ENCODE measurements around the gene CDC40. TPM values are rescaled to one million over a fixed set of nuclear protein-coding genes. Genes with fewer than 3 reads are reported as not detected.
"Not testable (repeated sequence)": the region's sequence is repeated elsewhere in the genome, so short reads cannot be mapped to it uniquely, and the experiment has no call there.

CDC40 gene
- total RNA-seq, 1 donor from 2014 or later: 11.3 TPM

- TF ChIP-seq CTCF (conservative IDR thresholded peaks at IDR 0.05; ENCODE audit: low read depth, low read length): no peak
- DNase-seq (ENCODE audit: low read depth): no peak
- H3K4me3 ChIP-seq (ENCODE audit: low read depth, low read length): no peak overlapping the region
Measured at GRCh38 chr6:110226261-110226660, 46.0 kb downstream of the CDC40 start.

GRCh38 chr6:110232450-110232849 is 52.2 kb downstream of the CDC40 start:
- H3K4me3 ChIP-seq (ENCODE audit: low read depth, low read length): no peak overlapping the region
- no peak for DNase-seq (ENCODE audit: low read depth)
- no peak for TF ChIP-seq CTCF (conservative IDR thresholded peaks at IDR 0.05; ENCODE audit: low read depth, low read length)

DNA sequence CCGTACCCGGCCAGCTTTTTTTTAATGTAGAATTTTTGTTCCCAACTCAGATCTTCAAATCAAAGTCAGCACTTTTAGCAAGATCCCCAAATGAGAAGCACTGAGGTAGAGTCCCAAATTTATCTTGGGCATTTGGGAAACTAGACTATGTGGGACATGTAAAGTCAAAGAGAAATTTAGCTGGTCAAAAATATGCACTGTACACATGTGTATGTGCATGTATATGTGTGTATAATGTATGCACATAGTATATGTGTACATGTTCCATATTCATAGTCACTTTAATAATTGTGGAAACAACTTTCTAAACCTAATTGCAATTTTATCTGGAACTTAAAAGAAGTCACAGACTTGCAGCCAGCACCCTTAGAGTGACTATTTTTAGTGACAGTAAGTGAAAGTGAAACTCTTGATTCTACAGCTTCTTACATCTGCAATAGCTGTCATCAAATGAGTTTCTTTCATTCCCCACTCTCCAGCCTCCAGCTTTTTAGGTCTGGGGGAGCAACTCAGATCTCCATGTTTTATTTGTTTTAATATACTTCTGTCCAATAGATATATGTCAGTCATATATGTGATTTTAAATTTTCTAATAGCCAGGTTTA is 53.6 kb downstream of the CDC40 start:
- no peak for TF ChIP-seq CTCF (conservative IDR thresholded peaks at IDR 0.05; ENCODE audit: low read depth, low read length)
- no peak overlapping the region for H3K4me3 ChIP-seq (ENCODE audit: low read depth, low read length)
- no peak for DNase-seq (ENCODE audit: low read depth)

DNA sequence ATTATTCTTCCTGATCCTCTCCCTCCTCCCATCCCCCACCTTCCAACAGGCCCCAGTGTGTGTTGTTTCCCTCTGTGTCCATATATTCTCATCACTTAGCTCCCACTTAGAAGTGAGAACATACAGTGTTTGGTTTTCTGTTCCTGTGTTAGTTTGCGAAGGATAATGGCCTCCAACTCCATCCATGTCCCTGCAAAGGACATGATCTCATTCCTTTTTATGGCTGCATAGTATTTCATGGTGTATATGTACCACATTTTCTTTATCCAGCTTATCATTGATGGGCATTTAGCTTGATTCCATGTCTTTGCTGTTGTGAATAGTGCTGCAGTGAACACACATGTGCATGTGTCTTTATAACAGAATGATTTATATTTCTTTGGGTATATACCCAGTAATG is 55.8 kb downstream of the CDC40 start:
- DNase-seq (ENCODE audit: low read depth); H3K4me3 ChIP-seq (ENCODE audit: low read depth, low read length): not testable (repeated sequence)

- no peak overlapping the region for H3K4me3 ChIP-seq (ENCODE audit: low read depth, low read length)
- DNase-seq (ENCODE audit: low read depth): no peak
- no peak for TF ChIP-seq CTCF (conservative IDR thresholded peaks at IDR 0.05; ENCODE audit: low read depth, low read length)
Measured at GRCh38 chr6:110239526-110240274, 59.5 kb downstream of the CDC40 start.

DNA sequence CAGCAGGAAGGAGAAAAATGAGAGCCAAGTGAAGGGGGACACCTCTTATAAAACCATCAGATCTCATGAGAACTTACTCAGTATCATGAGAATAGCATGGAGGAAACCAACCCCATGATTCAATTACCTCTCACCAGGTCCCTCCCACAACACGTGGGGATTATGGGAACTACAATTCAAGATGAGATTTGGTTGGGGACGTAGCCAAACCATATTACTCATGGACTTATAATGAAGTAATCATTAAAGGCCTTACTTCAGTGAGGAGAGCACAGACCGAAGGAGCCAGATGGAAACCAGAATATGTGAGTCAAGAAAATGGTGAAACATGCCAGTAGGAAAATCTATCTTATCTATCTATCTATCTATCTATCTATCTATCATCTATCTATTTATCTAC is 64.4 kb downstream of the CDC40 start:
- not testable (repeated sequence) for DNase-seq (ENCODE audit: low read depth); H3K4me3 ChIP-seq (ENCODE audit: low read depth, low read length)

DNA sequence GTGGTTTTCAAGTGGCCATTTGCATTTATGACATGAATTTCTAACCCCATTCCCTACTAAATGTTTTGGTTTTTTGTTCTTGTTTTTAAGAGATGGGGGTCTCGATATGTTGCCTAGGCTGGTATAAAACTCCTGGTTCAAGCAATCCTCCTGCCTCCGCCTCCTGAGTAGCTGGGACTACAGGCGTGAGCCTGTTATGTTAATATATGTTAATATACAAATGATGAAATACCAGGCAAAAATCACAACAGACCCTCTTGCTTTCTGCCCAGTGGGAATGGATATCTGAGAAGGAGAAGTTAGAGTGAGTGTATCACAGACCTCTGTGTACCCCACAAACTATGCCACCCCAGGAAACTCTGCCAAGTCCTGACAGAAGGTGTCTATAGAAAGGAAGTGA is 66.2 kb downstream of the CDC40 start:
- no peak for DNase-seq (ENCODE audit: low read depth)
- TF ChIP-seq CTCF (conservative IDR thresholded peaks at IDR 0.05; ENCODE audit: low read depth, low read length): no peak
- no peak overlapping the region for H3K4me3 ChIP-seq (ENCODE audit: low read depth, low read length)

DNA sequence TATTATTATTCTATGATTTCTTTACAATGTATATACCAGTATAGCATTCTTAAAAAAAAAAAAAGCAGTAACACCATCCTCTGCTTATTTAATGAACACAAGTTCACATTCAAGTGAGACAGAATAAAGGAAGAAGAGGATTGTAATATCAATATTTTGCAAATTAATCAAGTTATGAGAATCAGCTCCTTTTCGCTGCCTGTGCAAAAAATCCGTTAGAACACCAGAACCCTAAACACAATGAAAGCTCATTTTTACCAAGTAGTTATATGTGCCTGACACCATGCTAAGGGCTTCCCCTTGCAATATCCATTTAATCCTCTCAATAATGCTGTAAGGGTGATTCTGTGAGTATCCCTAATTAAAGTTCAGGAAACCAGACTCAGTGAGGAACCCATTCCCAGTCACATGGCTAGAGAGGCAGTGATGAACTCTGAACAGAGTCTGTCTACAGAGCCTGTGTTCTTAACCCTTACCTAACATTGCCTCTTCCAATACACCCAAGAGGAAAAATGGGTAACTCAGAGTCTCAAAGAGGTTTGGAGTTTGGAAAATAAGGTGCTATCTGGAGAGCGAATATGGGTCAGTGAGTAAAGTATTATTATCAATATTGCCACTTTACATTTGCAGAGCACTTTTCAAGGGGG is 66.8 kb downstream of the CDC40 start:
- no peak for TF ChIP-seq CTCF (conservative IDR thresholded peaks at IDR 0.05; ENCODE audit: low read depth, low read length)
- no peak overlapping the region for H3K4me3 ChIP-seq (ENCODE audit: low read depth, low read length)
- DNase-seq (ENCODE audit: low read depth): no peak
